Adrenal gland (tissue), 12 donors: ENCODE measurements around the gene LONRF2. TPM values are rescaled to one million over a fixed set of nuclear protein-coding genes. Genes with fewer than 3 reads are reported as not detected.

Source experiments
- DNase-seq, 7 donors: peaks; one replicate each; pipeline ENCODE4 v3.0.0-alpha.2; 2019 to 2020
- H3K27ac ChIP-seq, 5 donors: fragments of 200-600 bp; sonication (generic) in 4 of 5; 1 replicate in 3 of 5; 2 replicates in 2 of 5; pipeline versions ENCODE4 v1.5.1 to v1.8.0; 2016 to 2020; ENCODE audit warnings: mild to moderate bottlenecking in 1 of 5
- H3K27me3 ChIP-seq: fragments of 200-600 bp; 2 replicates; pipeline ENCODE4 v1.8.0; 2021
- H3K36me3 ChIP-seq, 2 donors: fragments of 200-600 bp; replicated peaks in 1 of 2; 1 replicate in 1 of 2; 2 replicates in 1 of 2; pipeline versions ENCODE4 v1.5.1 to v1.8.0; 2018 to 2022
- H3K4me1 ChIP-seq, 2 donors: fragments of 200-600 bp; replicated peaks in 1 of 2; 1 replicate in 1 of 2; 2 replicates in 1 of 2; pipeline versions ENCODE4 v1.5.1 to v1.8.0; 2018 to 2021
- H3K4me3 ChIP-seq, 4 donors: fragments of 200-600 bp; sonication (generic) in 3 of 4; one replicate each; pipeline ENCODE4 v1.5.1; 2016 to 2018
- H3K9me3 ChIP-seq, 3 donors: fragments of 200-600 bp; sonication (generic) in 1 of 3; replicated peaks in 1 of 3; 1 replicate in 2 of 3; 2 replicates in 1 of 3; pipeline versions ENCODE4 v1.5.1 to v1.8.0; 2016 to 2021
- CTCF ChIP-seq, 6 experiments: fragments of 450-650 bp in 4 of 6; fragments of 200-600 bp in 2 of 6; sonication (generic) in 1 of 6; IDR thresholded peaks; 1 replicate in 5 of 6; 2 replicates in 1 of 6; pipeline versions ENCODE4 v1.5.1 to v1.8.0; 2016 to 2021; ENCODE audit warnings: antibody characterized with exemption in 6 of 6, mild to moderate bottlenecking in 2 of 6, moderate library complexity in 1 of 6
- POLR2A ChIP-seq, 2 donors: fragments of 450-650 bp; IDR thresholded peaks; one replicate each; pipeline ENCODE4 v1.6.1; 2017; ENCODE audit warnings: antibody characterized with exemption in 2 of 2, mild to moderate bottlenecking in 2 of 2, moderate library complexity in 1 of 2
- WGBS, 4 donors: extraction: QIAGEN DNeasy Blood & Tissue Kit in 2 of 4; methylation state at CpG; one replicate each; pipeline versions ENCODE4 v1.1.5 to v1.1.7; 2013 to 2017; 5-methylcytosine and 5-hydroxymethylcytosine counted together
- intact Hi-C, 2 donors: fragments of 100-400 bp; cut with DNase I; formaldehyde crosslinking; loops; one replicate each; pipeline versions ENCODE4 v1.14.1 to v1.15.0; 2022 to 2023
- polyA plus RNA-seq, 3 donors: library from polyadenylated mRNA; stranded (reverse); fragments of 200-250 nt in 2 of 3; fragments of 350-450 nt in 1 of 3; fragmentation: Illumina TruSeq in 1 of 3; extraction: RNeasy Lipid Tissue Mini Kit (QIAGEN cat#74804) in 1 of 3; gene quantifications; one replicate each; pipeline ENCODE4 v1.2.3, GENCODE V29; 2013 to 2014
- total RNA-seq, 9 donors: library from RNA; depleted of rRNA in 4 of 9; stranded (reverse); fragments of >200 nt in 4 of 9; fragments of 120-200 nt in 1 of 9; fragmentation: NEBNext Ultra II Directional in 1 of 9; extraction: Animal tissue kit (Norgen Biotek cat#: 25700) in 1 of 9; gene quantifications; one replicate each; pipeline versions ENCODE4 v1.1.0 to v1.2.4, GENCODE V29; 2013 to 2023
- donor health status: healthy with polysubstance abuse.
- donor health status: Bipolar disorder and iron deficiency.
- donor health status: DM: yes; HTN: yes; CAD: no.
- donor health status: DM: no; HTN: no; CAD: no.
- donor health status: DM: no; HTN: no; CAD: no.
- donor health status: DM: yes; HTN: yes; CAD: no.

LONRF2 gene
- total and polyA plus RNA-seq, 12 donors = 8.1 to 110 (median 43.0) TPM

GRCh38 chr2:100246163-100247145, 75.8 kb downstream of the LONRF2 start:
- peak in 2 of 7 donors; percentile 11 to 59 for DNase-seq
- Histone ChIP-seq H3K27ac (no peak overlapping the region), H3K9me3 (no peaks in the 10 kb centered on the region), H3K27me3 (no peaks in the 10 kb centered on the region), H3K36me3 (no peaks in the 10 kb centered on the region), H3K4me1 (no peaks in the 10 kb centered on the region), H3K4me3 (no peak overlapping the region)
- intact Hi-C loops = loop anchor here in 1 of 2 donors (10.0 kb wide), 1 partner anchor 692 kb away; no protein-coding TSS in a partner anchor
- WGBS, 4 donors = 74 to 81% (median 77%) methylated on average over 28 of the region's 28 CpGs
- peak in 5 of 6 experiments; percentile 23 to 51 (median 43) for TF ChIP-seq CTCF (IDR thresholded peaks at IDR 0.05)
- TF ChIP-seq POLR2A (IDR thresholded peaks at IDR 0.05) = no peak

- DNase-seq = peak in 1 of 7 donors; percentile 21
- 86 to 94% (median 92%) methylated on average over 2 to 4 of the region's 4 CpGs for WGBS, 4 donors
- H3K4me3 ChIP-seq = no peak overlapping the region
- H3K27ac ChIP-seq = no peak overlapping the region
- no peaks in the 10 kb centered on the region for H3K36me3 ChIP-seq
- intact Hi-C loops = loop anchor here in 1 of 2 donors (10.0 kb wide), 1 partner anchor 691 kb away; no protein-coding TSS in a partner anchor
- H3K27me3 ChIP-seq = no peaks in the 10 kb centered on the region
- no peaks in the 10 kb centered on the region for H3K4me1 ChIP-seq
- TF ChIP-seq POLR2A (IDR thresholded peaks at IDR 0.05) (no peak), CTCF (IDR thresholded peaks at IDR 0.05) (no peak)
- no peaks in the 10 kb centered on the region for H3K9me3 ChIP-seq
These were observed 76.6 kb downstream of the LONRF2 start for GRCh38 chr2:100245681-100246080.

- intact Hi-C loops = loop anchor here in 1 of 2 donors (10.0 kb wide), 1 partner anchor 690 kb away; no protein-coding TSS in a partner anchor
- peak in 2 of 7 donors; percentile 10 to 38 for DNase-seq
- WGBS, 4 donors = 58 to 75% (median 72%) methylated on average over 6 of the region's 6 CpGs
- Histone ChIP-seq H3K4me1 (no peaks in the 10 kb centered on the region), H3K9me3 (no peaks in the 10 kb centered on the region), H3K4me3 (no peak overlapping the region), H3K27ac (no peak overlapping the region), H3K27me3 (no peaks in the 10 kb centered on the region), H3K36me3 (no peaks in the 10 kb centered on the region)
- TF ChIP-seq CTCF (IDR thresholded peaks at IDR 0.05) (no peak), POLR2A (IDR thresholded peaks at IDR 0.05) (no peak)
These were observed 77.3 kb downstream of the LONRF2 start for GRCh38 chr2:100244881-100245605.

- Histone ChIP-seq H3K27ac (no peak overlapping the region), H3K27me3 (no peaks in the 10 kb centered on the region), H3K4me3 (no peak overlapping the region), H3K36me3 (no peaks in the 10 kb centered on the region), H3K9me3 (no peaks in the 10 kb centered on the region), H3K4me1 (no peaks in the 10 kb centered on the region)
- TF ChIP-seq CTCF (IDR thresholded peaks at IDR 0.05) = no peak
- no peak for TF ChIP-seq POLR2A (IDR thresholded peaks at IDR 0.05)
- peak in 1 of 7 donors; percentile 33 for DNase-seq
- 76 to 81% (median 79%) methylated on average over 6 of the region's 6 CpGs for WGBS, 4 donors
- intact Hi-C loops = loop anchor here in 1 of 2 donors (10.0 kb wide), 1 partner anchor 689 kb away; no protein-coding TSS in a partner anchor
These were observed 78.7 kb downstream of the LONRF2 start for GRCh38 chr2:100243631-100244030.
